ENCODE data around the gene THAP4. TPM values are rescaled to one million over a fixed set of nuclear protein-coding genes. Genes with fewer than 3 reads are reported as not detected.

Gene THAP4
- total RNA-seq, 4 donors from 2014 or later = 27.3 to 61.2 (median 42.0) TPM

DNA sequence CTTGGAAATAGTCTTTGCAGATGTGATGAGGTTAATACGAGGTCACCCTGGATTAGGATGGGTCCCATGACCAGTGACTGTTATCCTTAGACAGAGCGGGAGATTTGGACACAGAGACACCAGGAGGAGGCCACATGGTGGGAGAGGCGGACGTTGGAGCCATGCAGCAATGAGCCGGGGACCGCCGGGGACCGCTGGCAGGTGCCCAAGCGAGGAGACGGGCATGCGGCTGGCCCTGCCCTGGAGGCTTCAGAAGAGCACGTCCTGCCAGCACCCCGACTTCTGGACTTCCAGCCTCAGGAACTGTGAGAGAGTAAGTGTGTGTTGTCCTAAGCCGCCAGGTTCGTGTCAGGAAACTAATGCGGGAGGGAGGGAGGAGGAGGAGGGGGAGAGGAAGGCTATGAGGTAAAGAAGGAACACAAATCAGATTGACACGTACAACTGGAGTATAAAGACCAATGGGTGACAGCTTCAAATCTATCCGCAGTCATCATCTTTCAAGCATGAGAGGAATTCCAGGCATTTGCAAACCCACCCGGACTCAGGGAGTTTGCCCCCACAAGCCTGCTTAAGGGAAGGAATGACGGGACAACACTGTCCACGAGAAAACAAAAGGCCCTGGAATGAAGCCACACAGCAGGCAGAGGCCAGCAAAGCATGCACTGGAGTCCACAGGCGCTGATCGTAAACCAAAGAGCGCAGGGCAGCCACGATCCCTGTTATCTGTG, 90.0 kb downstream of the THAP4 start:
- H3K36me3 ChIP-seq = no peaks in the 10 kb centered on the region
- DNase-seq (ENCODE audit: low spot score in 2 of 2) = no peak
- TF ChIP-seq EP300 (IDR thresholded peaks at IDR 0.05) (no peak), POLR2A (IDR thresholded peaks at IDR 0.05) (no peak)
- TF ChIP-seq, protein P1, sequence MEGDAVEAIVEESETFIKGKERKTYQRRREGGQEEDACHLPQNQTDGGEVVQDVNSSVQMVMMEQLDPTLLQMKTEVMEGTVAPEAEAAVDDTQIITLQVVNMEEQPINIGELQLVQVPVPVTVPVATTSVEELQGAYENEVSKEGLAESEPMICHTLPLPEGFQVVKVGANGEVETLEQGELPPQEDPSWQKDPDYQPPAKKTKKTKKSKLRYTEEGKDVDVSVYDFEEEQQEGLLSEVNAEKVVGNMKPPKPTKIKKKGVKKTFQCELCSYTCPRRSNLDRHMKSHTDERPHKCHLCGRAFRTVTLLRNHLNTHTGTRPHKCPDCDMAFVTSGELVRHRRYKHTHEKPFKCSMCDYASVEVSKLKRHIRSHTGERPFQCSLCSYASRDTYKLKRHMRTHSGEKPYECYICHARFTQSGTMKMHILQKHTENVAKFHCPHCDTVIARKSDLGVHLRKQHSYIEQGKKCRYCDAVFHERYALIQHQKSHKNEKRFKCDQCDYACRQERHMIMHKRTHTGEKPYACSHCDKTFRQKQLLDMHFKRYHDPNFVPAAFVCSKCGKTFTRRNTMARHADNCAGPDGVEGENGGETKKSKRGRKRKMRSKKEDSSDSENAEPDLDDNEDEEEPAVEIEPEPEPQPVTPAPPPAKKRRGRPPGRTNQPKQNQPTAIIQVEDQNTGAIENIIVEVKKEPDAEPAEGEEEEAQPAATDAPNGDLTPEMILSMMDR (IDR thresholded peaks at IDR 0.05) = no peak
- H3K4me1 ChIP-seq = peaks cover 0 to 14% (median under 1%) of the 10 kb centered on the region in 4 donors
- H3K9me3 ChIP-seq = no peaks in the 10 kb centered on the region
- no peak overlapping the region for H3K27ac ChIP-seq
- 17 to 20% methylated on average over 25 of the region's 25 CpGs for WGBS, 2 donors
- peaks cover 0 to 65% of the 10 kb centered on the region in 2 donors for H3K27me3 ChIP-seq
- no peak overlapping the region for H3K4me3 ChIP-seq

DNA sequence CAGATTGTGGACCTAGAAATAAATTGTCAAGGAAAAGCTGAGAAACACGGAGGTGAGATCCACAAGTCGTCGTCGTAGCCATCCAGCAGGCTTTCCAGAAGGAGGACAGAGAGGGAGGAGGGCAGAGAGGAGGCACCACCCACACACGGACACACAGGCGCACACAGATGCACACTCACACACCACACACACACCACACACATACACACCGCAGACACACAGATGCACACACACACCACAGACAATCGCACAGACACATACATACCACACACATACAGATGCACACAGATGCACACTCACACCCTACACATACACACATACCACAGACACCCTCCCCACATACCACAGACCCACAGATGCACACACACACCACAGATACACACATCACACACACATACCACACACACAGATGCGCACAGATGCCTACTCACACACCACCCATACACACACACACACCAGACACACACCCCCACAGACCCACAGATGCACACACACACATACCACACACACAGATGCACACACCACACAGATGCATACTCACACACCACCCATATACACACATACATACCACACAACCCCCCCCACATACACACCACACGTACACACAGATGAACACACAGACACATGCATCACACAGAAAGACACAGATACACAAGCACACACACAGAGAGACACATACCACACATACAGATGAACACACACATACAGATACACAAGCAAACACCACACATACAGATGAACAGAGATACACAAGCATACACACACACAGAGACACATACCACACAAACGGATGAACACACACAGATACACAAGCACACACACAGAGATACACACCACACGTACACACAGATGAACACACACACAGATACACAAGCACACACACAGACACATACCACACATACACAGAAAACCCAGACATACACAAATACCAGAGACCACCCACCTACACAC, 91.2 kb downstream of the THAP4 start:
- no peak for TF ChIP-seq POLR2A (IDR thresholded peaks at IDR 0.05)
- TF ChIP-seq, protein P1 (IDR thresholded peaks at IDR 0.05) = no peak
- no peak for TF ChIP-seq EP300 (IDR thresholded peaks at IDR 0.05)
- no peak for DNase-seq (ENCODE audit: low spot score in 2 of 2)
- H3K4me1 ChIP-seq = peaks cover 0 to 25% (median 8%) of the 10 kb centered on the region in 4 donors
- no peak overlapping the region for H3K4me3 ChIP-seq
- WGBS, 2 donors = 55 to 73% methylated on average over 12 of the region's 12 CpGs
- H3K9me3 ChIP-seq = no peaks in the 10 kb centered on the region
- H3K36me3 ChIP-seq = no peaks in the 10 kb centered on the region
- no peak overlapping the region for H3K27ac ChIP-seq
- H3K27me3 ChIP-seq = peaks cover 0 to 63% of the 10 kb centered on the region in 2 donors

DNA sequence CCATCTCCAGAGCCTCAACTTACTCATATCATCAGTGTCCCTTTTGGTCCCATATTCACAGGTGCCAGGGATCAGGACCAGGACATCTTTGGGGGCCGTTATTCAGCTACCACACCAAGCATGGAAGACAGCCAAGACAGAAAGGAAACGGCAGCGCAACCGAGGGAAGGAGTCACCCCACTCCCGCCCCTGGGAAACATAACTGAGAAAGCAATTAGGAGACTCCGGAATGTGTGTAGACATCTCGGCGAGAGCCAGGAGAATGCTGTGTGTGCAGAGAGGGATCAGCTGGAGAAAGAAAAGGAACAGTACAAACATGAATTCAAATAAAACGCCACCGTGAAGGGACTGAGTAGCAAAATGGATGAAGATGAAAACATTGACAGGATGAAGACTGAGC, 91.9 kb downstream of the THAP4 start:
- WGBS, 2 donors = 23 to 30% methylated on average over 10 of the region's 10 CpGs

GRCh38 chr2:241542278-241542605, 94.7 kb downstream of the THAP4 start:
- Histone ChIP-seq H3K4me1 (peaks cover 0 to 29% (median 8%) of the 10 kb centered on the region in 4 donors), H3K27ac (no peak overlapping the region), H3K9me3 (no peaks in the 10 kb centered on the region), H3K27me3 (peaks cover 0 to 49% of the 10 kb centered on the region in 2 donors), H3K36me3 (no peaks in the 10 kb centered on the region), H3K4me3 (no peak overlapping the region)
- 61 to 64% methylated on average over 2 to 4 of the region's 15 CpGs for WGBS, 2 donors
- TF ChIP-seq, protein P1 (IDR thresholded peaks at IDR 0.05) = no peak
- TF ChIP-seq POLR2A (IDR thresholded peaks at IDR 0.05) (no peak), EP300 (IDR thresholded peaks at IDR 0.05) (no peak)
- DNase-seq (ENCODE audit: low spot score in 2 of 2) = no peak

More for the DNA sequence above, 91.9 kb downstream of the THAP4 start:
- no peaks in the 10 kb centered on the region for H3K9me3 ChIP-seq
- TF ChIP-seq POLR2A (IDR thresholded peaks at IDR 0.05) (no peak), EP300 (IDR thresholded peaks at IDR 0.05) (no peak)
- TF ChIP-seq, protein P1 (IDR thresholded peaks at IDR 0.05) = no peak
- H3K4me1 ChIP-seq = peaks cover 0 to 32% (median 8%) of the 10 kb centered on the region in 4 donors
- H3K4me3 ChIP-seq = no peak overlapping the region
- no peak overlapping the region for H3K27ac ChIP-seq
- DNase-seq (ENCODE audit: low spot score in 2 of 2) = no peak
- peaks cover 0 to 67% of the 10 kb centered on the region in 2 donors for H3K27me3 ChIP-seq
- H3K36me3 ChIP-seq = no peaks in the 10 kb centered on the region

Data from tibial nerve (tissue), 4 donors.